Transverse colon (tissue), 3 donors: ENCODE data around the gene MGMT.

Experiments used
- POLR2A ChIP-seq: fragments of 450-650 bp; IDR thresholded peaks from one replicate; pipeline ENCODE4 v1.6.1; 2016; ENCODE audit warnings: antibody characterized with exemption, mild to moderate bottlenecking, moderate library complexity
- TF ChIP-seq, protein P1 (sequence below), 5 experiments: fragments of 200-600 bp in 3 of 5; fragments of 450-650 bp in 2 of 5; sonication (generic) in 3 of 5; IDR thresholded peaks; 1 replicate in 2 of 5; 2 replicates in 3 of 5; pipeline ENCODE4 v1.5.1; 2016 to 2017; ENCODE audit warnings: antibody characterized with exemption in 5 of 5, inconsistent platforms in 3 of 5, mild to moderate bottlenecking in 2 of 5, moderate library complexity in 1 of 5

DNA sequence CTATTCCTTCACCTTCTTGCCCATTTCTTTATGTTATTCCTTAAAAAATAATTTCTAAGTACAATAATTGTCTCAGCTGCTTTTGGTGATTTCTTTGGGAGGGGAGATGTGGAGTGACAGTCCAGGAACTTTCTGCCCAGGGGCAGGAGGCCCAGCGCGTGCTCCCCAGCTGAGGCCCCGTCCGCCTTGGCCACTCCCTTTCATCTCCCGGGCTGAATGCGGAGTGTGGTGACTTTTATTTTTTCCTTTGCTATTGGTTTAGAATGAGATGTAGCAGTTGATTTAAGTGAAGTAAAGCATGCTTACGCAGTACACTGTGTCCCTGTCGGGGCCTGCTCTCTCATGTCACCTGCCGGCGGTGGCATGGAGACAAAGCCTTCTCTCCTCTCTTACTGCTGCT is 141.6 kb downstream of the MGMT start:
- no peak for TF ChIP-seq POLR2A
- TF ChIP-seq, protein P1, sequence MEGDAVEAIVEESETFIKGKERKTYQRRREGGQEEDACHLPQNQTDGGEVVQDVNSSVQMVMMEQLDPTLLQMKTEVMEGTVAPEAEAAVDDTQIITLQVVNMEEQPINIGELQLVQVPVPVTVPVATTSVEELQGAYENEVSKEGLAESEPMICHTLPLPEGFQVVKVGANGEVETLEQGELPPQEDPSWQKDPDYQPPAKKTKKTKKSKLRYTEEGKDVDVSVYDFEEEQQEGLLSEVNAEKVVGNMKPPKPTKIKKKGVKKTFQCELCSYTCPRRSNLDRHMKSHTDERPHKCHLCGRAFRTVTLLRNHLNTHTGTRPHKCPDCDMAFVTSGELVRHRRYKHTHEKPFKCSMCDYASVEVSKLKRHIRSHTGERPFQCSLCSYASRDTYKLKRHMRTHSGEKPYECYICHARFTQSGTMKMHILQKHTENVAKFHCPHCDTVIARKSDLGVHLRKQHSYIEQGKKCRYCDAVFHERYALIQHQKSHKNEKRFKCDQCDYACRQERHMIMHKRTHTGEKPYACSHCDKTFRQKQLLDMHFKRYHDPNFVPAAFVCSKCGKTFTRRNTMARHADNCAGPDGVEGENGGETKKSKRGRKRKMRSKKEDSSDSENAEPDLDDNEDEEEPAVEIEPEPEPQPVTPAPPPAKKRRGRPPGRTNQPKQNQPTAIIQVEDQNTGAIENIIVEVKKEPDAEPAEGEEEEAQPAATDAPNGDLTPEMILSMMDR (IDR thresholded peaks at IDR 0.05), result no peak
